NCI-H2171 (cell line): ENCODE data around the gene RBMS3.
"Not testable (repeated sequence)": the region's sequence is repeated elsewhere in the genome, so short reads cannot be mapped to it uniquely, and the experiment has no call there.

Experiments
- DNase-seq: peaks from one replicate; lab custom pipeline; 2025; lab: John Stamatoyannopoulos, UW

Gene RBMS3

DNA sequence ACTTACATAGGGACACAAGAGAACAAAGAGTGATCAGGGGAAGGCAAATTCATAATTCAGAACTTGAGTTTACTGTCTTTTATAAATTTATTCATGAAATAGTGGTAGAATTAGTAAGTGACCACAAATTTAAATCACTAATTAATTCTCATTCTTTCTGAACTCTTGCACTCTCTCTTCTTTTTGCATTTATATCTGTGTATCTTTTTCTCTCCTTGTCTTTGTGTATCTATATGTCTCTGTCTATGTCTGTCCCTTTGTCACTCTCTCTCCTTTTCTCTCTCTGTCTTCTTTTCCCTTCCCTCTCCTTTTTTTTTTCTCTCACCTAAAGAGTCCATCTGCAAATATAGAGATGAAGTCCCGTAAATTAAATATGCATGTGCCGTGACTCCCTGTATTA is 31.5 kb downstream of the RBMS3 start:
- no peak for DNase-seq

DNA sequence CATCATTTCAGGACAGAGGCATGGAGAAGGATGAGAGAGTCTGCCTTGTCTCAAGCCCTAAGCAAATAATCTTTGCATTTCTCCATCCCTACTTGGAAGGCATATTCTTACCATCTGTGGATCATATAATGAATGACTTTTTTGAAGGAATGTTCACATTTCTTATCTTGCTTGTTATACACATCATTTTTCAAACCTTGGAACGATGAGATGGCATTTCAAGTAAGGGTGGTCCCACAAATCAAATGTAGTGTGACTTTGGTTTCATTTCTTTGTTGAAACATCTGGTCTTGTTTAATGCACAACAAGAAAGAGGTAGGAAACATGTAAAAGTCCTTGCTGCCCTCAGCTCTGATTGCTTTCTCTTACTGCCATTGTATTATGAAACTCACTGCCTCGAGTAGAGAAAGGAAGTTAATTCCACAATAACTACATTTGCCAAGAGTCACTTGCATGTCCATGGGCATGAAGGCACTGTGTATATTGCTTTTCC is 32.1 kb downstream of the RBMS3 start:
- DNase-seq = no peak

DNA sequence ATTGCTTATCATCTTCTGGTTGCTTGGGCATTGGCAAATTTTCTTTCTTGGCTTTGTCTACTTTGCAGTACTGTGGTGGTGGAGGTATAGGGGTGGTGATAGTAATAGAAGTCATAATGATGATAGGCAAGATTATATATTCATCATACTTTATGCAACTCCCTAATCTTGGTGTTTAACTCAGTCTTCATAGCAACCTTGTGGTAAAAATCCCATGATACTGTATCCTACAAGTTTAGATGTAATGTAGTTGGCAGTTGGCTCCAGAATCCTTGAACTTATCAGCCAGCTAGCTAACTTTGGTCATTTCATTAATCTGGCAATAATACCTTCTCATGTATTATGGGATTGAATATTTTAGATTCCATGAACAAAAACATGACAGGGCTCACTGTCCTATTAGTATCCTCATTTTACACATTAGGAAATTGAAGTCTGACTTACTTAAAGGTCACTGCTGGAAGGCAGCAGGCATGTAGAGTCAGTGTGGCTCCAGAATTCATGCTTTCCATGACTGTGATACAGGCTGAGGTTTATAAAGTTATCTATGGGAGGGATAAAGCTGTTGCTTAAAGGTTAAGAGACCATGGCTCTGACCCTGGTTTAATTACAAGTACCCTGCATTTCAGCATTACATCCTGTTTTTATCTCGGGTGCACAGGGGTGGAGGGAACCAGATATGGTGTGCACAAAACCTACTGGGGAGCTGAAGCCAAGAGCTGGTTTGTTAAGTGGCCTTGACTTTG is 33.3 kb downstream of the RBMS3 start:
- DNase-seq = no peak

DNA sequence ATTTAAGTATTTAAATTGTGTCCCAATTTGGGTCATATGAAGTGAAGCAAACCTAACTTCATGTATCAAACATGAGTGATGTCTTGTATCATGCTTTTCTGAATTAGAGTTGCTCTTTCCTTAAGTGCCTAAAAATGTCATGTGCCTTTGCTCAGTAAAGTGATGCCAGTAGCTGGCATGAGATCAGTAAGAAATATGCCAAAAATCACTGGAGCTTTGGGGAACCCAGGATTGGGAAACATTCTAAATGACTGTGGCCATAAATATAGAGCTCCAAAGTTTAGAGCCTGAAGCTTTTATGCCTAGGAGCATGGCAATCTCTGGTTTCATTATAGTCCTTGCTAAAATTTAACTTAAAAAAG is 33.8 kb downstream of the RBMS3 start:
- no peak for DNase-seq

DNA sequence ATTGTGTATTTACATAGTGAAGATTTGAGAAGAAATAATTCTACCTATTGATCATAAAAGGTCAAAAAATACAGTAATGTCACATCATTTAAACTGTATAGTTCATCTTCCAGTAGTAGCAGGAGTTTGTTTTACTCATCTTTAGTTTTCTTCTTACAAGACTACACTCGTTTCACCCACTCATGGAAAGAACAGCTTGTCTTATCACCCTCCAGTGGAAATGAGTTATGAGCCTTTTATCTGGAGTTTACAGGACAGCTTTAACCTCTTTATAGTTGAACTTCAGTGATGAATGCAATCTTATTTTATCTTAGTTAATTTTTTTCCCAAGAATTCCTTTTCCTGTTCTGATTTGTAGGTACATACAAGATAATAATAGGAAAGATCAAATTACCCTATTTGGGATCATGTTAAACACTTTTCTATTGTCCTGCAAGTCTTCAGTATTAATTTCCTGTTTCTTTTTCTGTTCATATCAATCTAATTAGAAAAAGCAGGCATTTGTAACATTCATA is 36.8 kb downstream of the RBMS3 start:
- no peak for DNase-seq

DNA sequence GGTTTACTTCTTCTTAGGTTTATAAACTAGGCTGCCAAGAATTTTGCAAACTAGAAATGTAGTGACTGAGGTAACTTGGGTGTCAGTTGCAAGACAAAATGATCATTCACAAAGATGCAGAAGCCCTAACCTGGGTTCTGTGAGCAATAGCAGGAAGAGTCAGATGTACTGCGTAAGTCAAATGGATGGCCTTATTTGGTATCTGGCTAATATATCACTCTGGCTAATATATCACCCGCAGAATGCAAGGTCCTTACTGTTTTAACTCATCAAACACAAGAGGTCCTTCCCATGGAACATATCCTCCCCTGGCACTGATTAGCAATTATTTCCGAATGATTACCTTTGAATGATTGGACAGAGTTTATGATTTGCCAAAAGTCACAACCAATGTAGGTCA is 37.4 kb downstream of the RBMS3 start:
- no peak for DNase-seq

DNA sequence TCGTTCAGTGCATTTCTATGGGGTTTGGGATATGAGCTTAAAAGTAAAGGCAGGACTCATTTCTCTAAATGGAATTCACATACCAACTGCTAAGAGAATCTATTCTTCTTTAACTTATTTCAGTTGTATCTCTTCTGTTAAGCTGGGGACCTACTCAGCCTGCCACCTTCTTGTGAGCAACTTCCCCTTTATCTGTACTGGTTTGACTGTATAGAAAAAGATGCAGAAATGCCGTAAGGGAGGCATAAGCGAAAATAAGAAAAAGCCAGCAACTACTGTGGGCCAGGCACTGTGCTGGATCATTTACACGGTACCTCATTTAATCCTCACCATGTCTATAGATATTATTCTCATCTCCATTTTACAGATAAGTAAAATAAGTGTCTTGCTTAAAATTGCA is 38.4 kb downstream of the RBMS3 start:
- no peak for DNase-seq

DNA sequence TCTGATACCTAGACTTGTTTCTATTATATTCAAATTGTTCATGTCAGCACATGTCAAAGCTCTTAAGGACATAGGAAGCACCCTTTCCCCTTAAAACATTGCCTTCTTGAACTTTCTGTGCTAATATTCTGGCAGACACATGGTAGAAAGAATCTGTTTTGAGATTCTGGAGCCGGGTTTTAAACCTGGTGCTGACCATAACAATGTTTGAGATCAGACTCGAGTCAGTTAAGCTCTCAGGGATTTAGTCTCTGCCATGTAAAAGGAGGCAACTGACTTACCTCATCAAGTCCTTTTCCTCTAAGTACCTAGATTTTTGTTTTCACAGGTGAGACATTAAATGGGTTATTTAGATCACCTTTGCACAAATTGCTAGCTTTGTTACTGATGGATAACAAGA is 38.9 kb downstream of the RBMS3 start:
- DNase-seq = no peak

DNA sequence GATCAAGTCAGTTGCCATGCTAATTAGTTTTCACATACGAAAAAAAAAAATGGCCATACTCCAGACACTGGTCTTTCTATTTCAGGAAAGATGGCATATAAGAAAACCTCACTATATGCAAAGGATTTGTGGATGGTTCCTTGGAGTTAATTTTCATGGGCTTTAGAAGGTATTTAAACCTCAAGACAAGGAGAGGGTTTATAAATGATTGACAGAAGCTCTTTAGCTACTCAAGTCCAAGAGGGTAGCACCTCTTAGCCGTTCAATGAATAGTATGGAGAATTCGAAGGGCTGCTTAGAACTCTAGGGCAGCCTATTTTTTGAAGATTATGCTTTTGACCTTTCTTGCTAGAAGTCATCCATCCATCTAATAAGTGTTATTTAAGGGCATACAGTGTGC is 41.7 kb downstream of the RBMS3 start:
- no peak for DNase-seq

DNA sequence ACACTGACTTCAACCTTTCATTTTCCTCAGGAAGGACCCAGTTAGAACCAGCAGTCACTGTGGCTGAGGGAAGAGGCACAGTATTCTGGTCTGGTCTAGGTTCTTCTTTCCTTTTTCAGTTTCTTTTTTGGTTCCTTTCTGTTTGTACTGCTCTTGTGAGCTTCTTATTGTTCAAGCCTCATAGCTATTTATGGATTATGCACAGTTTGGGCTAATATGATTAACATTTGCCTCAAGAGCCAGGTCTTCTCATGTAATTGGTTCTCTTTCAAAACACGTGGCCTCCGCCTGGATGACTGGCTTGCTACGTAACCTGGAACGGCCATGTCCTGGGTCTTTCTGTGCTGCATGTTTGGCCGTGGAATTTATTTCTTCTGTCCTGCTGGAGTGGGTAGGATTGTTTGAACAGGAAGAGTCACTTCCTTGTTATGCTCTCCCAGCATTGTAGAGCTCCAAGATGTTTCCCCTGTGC is 43.3 kb downstream of the RBMS3 start:
- DNase-seq = no peak

DNA sequence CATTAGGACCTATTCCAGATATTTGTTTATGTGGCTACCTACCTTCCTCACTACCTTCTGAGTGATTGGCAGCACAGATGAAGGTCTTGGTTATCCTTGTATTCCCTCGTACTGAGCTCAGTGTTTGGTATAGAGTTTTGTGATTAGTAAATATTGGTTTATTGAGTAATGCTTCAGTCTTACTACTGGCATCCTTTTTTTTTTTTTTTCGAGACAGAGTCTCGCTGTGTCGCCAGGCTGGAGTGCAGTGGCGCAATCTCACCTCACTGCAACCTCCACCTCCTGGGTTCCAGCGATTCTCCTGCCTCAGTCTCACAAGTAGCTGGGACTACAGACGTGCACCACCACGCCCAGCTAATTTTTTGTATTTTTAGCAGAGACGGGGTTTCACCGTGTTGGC is 45.7 kb downstream of the RBMS3 start:
- DNase-seq = not testable (repeated sequence)

DNA sequence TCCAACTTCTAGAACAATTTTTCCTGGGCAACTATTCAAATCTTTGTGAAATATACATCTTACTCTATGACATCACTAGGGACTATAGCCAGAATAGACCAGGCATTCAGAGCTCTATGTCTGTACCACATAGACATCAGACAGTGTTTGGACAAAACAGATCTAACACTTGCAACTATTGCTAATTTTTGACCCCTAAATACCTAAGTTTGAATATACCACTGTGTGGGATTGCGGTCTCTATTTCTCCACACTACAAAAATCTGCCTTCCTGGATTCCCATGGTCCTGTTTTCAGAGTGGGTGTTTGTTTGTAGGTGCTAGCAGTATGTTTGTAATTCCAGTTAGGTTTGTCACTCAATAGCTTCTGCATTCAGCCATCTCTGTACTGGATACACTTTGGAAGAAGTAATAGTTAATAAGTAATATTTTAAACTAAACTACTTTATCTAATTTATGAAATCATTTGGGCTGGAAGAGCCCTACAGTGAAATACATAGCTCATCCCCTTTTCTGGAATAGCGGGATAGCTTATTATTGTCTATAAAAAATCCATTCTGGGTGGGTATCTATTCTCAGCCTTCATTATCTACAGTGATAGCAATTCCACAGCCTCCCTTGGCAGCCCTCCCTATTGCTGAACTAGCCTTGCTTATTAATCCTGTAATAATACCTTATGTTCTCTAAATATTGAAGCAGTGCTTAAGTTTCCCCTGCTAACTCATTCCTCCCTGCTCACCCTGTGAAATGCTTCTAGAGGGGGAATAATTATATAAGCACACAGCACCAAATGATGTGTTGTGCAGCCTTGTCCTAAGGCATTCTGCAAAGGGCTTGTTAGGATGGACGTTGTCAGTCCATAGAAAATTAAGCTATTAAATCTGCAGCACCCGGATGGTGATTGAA is 49.4 kb downstream of the RBMS3 start:
- DNase-seq = no peak

DNA sequence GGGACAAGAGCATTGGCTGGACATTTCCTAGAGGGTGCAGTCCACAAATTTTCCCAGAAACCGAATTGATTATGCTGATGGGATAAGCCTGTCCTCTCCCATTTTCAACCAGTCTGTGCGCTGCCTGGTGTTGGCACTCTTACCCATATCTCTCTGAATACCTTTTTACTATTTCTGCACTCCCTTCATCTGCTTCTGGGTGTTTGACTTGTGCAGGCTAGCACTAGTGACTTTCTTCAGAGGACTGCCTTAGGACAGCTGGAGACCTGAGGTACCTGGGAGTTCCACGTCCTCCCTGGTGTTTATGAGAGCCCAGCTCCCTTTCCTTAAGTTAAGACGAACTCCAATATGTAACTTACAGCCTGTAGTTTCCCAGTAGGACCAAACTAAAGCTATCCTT is 50.2 kb downstream of the RBMS3 start:
- DNase-seq = no peak

DNA sequence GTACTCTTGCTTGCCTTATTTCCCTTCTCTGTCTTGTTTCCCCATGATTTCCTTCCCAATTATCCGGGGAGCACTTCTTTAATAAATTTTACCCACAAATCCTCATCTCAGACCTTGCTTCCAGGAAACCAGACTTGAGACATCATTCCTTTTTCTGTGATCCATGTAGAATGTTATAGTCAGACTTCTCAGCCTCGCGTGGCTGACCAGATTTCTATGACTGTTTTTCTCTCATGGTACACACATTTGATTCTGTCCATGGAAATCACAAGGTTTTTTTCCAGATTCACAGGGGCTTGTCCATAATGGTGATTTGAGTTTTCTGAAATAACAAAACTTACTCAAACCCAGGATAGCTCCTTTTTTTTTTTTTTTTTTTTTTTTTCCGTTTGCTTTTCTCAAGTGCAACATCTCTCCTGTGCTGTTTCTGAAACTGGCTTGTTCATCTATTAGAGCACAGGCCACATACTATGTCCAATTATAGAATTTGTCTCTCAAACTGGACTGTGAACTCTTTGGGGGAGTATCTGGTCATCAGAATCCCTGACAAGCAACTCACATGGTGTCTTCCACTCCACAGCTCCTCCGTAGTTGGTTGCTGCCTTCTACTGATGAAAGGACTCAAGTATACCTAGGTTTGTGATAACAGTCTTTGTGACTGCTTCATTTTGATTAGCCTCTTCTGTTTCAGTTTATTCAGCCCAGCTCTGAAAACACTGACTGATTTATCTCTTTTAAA is 50.8 kb downstream of the RBMS3 start:
- DNase-seq = no peak

DNA sequence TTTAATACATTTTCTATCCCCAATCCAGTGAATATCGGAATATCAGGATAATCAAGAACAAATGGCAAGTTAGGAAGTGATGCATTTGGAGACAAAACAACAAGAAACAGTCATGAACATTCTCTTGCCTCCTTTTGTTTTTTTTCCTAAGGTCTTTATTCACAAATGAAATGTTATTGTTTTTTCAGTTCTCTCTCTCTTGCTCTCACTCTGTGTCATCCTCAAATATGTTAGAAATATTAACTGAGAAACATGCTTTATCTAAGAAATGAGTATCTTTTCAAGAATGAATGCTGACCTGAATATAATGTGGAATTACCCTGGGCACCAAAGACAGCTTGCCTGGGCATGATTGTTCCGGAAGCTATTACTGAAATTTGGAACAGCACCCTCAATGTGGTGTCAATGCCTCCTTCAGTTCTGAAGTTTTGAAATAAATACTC is 51.3 kb downstream of the RBMS3 start:
- no peak for DNase-seq

DNA sequence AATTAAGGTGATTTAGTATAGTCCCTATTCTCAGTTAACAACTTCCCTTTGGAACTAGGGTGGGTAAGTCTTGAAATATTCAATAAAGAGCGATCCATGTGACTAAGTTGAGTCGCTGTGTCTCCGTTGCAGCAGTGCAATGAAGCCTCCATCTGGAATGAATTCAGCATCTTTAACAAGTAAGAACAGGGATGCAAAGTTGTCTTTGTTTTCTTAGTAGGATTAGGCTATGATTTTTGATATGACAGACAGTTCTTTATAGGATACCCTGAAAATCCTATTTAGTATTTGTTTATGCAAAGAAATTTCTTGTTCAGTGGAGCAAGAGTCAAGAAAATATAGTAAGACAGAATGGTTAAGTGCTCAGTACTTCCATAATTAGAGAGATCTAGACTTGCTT is 52.7 kb downstream of the RBMS3 start:
- DNase-seq = no peak

DNA sequence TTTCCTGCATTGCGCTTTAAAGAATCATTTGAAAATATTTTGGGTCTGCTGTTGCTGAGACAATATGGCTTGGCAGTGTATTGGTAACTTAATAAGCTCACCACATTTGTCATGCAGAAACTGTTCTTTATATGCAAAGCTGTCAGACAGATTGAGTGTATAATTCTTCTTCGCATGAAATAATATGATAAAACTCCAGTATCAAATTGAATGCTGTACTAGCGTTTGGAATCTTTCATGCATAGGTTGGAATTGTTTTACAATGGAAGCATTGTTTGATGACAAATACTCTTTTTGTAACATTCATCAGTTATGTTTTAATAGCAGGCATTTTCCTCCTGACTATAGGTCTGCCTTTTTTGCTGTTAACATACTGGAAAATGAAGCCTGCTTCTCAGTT is 53.8 kb downstream of the RBMS3 start:
- no peak for DNase-seq

DNA sequence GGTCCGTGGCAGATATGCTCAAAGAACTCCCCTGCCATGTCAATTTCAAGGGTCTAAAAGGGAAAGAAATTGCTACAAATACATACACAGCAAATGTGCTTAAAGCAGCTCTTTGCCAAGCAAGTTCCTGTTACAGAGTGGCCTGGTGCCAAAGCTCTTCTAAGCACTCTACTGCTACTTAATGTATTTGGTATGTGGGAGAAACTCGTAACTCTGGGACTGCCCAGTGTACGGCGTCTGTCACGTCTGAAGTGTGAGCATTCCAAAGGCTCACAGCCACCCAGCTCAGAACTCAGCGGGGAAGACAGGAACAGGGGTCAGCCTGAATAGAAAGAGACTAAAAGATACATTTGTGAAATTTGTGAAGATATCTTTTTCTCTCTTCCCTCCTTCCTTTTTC is 54.6 kb downstream of the RBMS3 start:
- peak; percentile 66 for DNase-seq

DNA sequence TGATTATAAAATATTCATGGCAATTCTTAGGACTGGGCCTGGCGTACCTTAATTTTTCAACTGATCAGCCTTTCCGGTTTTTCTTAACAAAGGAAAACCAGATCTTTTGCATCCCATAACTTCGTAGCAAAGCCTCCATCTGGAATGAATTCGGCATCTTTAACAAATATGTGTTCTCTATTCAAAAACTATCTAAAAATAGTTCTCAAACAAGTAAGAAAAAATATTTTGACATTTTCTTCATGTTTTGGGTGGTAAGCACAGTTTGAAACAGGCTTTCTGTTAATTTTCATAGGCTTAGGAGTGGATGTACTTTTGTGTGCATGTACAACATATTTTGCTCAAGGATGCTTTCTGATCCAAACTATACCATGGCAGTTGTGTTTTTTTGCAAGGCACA is 55.1 kb downstream of the RBMS3 start:
- no peak for DNase-seq

DNA sequence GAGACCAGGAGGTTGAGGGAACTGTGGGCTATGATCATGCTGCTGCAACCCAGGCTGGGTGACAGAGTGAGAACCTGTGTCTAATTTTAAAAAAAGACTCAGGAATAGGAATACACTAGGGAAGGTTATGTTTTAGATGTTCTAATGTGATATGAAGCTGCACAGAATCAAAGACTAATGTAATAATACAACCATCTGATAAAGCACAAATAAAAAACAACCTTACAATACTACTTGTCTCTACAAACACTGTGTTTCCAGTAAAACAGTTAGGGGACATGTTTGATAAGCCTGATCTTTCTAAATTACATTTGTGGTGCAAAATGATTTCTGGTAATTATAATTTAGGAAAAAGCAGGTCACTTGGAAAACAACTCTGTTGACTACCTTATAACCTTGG is 56.7 kb downstream of the RBMS3 start:
- no peak for DNase-seq

DNA sequence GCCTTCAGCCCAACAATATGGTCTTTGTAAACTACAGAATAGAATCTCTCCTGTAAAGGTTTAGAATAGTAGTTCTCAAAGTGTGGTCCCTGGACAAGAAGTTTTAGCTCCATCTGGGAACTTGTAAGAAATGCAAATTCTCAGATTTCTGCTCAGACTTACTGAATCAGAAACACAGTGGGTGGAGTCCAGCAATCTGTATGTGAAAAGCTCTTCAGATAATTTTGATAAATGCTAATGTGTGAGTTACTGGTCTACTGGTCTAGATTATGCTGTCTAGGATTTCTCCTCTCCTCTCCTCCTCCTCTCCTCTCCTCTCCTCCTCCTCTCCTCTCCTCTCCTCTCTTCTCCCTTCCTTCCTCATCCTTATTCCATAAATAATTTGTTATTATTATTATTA is 57.5 kb downstream of the RBMS3 start:
- no peak for DNase-seq
